ENCODE results near the gene GGNBP2. TPM values are rescaled to one million over a fixed set of nuclear protein-coding genes. Genes with fewer than 3 reads are reported as not detected.
"Not testable (repeated sequence)": the region's sequence is repeated elsewhere in the genome, so short reads cannot be mapped to it uniquely, and the experiment has no call there.

The GGNBP2 gene, protein sequence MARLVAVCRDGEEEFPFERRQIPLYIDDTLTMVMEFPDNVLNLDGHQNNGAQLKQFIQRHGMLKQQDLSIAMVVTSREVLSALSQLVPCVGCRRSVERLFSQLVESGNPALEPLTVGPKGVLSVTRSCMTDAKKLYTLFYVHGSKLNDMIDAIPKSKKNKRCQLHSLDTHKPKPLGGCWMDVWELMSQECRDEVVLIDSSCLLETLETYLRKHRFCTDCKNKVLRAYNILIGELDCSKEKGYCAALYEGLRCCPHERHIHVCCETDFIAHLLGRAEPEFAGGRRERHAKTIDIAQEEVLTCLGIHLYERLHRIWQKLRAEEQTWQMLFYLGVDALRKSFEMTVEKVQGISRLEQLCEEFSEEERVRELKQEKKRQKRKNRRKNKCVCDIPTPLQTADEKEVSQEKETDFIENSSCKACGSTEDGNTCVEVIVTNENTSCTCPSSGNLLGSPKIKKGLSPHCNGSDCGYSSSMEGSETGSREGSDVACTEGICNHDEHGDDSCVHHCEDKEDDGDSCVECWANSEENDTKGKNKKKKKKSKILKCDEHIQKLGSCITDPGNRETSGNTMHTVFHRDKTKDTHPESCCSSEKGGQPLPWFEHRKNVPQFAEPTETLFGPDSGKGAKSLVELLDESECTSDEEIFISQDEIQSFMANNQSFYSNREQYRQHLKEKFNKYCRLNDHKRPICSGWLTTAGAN
- total RNA-seq (2014; rRNA removed; shearing (Covaris generic)) = 42.8 and 46.9 TPM in 2 replicates
- 48.2 and 56.0 TPM in 2 replicates for polyA plus RNA-seq (2015; cell fraction: cytosol; rRNA removed)
- polyA plus RNA-seq (2015; cell fraction: nucleus; rRNA removed) = 118 and 139 TPM in 2 replicates

DNA sequence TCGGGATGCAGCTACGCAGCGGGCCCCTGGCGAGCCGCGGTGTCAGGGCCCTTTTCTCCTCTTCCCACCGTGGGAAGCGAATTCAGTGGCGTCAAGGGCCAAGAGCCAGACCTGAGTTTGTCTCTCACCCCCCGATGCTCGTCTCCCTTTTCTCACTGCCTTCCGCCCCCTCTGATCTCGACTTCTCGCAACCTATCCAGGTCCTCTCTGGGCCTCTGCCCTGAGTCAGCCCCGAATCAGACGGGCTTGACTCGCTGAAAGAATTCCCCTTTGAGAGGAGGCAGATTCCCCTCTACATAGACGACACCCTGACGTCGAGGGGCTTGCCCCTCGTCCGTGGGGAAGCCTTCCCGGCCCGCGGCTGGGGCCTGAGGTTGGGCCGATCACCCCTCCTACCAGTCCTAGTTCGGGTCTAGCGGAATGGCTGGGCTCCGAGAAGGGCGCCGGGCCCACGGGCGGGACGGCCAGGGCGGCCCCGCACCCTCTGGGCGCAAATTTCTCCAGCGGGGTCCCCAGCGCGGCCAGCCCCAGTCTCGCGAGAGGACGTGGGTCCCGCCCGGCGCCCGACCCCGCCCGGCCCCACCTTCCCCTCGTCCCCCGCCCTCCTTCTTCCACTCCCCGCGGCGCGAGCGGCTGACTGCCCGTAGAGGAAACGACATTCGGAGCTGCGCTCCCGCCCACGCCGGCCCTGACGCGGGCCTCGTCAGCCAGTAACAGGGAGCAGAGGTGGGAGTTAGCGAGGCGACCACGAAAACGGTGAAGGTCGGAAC, at the start of gene GGNBP2:
Gene GGNBP2, plus strand, starts transcription at position 613 of the 770 bp plus-strand sequence. CDS start 806 bp downstream, outside the sequence.
- DNase-seq (ENCODE audit: low read depth, low spot score) = peak; percentile 91
- in situ Hi-C loops (cut with HindIII; ENCODE audit: low pct_unique_long_range_greater_than_20kb, low sequenced_read_pairs) = no loop called here

DNA sequence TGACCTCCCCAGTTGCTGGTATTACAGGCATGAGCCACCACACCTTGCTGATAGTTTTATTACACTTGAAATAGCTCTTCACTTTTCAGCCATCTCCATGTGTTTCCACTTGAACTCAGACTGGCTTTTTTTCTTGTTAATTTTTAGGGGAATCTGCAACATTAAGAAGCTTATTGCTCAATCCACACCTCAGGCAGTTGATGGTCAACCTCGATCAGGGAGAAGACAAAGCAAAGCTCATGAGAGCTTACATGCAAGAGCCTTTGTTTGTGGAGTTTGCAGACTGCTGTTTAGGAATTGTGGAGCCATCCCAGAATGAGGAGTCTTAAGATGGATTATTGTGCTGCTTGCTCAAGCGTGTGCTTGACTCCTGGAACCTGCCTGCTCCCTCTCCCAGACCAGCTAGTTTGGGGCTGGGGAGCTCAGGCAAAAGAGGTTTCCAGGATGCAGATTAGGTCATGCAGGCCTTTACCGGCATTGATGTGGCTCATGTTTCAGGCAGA, 49.6 kb upstream of the GGNBP2 start:
- DNase-seq (ENCODE audit: low read depth, low spot score) = no peak
- in situ Hi-C loops (cut with HindIII; ENCODE audit: low pct_unique_long_range_greater_than_20kb, low sequenced_read_pairs) = no loop called here

DNA sequence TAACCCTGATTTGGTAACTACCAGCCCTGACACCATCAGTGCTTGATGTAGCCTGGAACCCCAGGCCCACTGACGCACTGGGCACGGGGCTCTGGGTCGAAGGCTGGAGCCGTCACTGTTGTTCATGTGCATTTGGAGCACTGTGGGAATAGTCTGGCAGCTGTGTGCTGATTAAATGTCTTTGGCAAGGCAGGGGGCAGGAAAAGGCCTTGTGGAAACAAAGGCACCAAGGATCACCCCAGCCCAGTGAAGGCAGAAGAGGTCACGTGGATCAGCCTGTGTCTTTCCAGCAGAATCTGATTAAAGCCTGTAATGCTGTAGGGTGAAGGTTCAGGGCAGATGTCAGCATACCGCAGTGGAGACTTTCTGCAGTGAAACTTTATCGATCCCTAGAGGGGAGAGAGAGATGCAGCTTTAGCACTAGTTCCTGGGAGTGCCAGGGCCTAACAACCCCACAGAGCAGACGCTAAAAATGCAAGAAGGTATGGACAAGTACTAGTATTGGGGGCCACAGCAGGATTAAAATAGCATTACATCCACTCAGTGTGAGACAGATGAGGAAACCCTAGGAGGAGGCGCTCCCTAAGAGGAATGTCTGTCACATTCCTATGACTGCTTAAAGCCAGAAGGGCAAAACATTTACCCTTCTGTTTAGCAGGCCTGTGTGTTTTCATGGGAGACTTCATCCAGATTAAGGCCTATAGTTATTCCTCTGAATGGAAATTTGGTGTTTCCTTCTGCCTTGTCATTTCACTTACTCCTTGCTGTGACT, 48.5 kb upstream of the GGNBP2 start:
- in situ Hi-C loops (cut with HindIII; ENCODE audit: low pct_unique_long_range_greater_than_20kb, low sequenced_read_pairs) = no loop called here
- no peak for DNase-seq (ENCODE audit: low read depth, low spot score)

DNA sequence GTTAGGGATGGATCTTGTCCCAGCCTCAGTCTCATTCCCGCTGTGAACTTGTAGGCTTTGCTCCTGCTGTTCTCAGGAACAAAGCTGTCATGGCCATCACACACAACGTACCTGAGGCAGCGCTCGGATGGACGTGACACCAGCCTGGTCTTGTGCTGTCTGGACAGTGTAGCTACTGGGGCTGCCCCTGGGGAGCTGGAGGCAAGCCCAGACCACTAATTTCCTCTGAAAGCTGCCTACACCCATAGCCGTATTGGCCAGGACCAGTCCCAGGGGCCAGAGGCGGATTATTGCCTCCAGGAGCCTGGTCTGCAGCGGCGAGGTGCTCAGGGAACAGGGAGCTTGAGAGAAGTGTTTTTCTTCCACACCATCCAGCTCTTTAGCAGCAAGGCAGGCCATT, 46.6 kb upstream of the GGNBP2 start:
- DNase-seq (ENCODE audit: low read depth, low spot score) = no peak
- in situ Hi-C loops (cut with HindIII; ENCODE audit: low pct_unique_long_range_greater_than_20kb, low sequenced_read_pairs) = no loop called here

DNA sequence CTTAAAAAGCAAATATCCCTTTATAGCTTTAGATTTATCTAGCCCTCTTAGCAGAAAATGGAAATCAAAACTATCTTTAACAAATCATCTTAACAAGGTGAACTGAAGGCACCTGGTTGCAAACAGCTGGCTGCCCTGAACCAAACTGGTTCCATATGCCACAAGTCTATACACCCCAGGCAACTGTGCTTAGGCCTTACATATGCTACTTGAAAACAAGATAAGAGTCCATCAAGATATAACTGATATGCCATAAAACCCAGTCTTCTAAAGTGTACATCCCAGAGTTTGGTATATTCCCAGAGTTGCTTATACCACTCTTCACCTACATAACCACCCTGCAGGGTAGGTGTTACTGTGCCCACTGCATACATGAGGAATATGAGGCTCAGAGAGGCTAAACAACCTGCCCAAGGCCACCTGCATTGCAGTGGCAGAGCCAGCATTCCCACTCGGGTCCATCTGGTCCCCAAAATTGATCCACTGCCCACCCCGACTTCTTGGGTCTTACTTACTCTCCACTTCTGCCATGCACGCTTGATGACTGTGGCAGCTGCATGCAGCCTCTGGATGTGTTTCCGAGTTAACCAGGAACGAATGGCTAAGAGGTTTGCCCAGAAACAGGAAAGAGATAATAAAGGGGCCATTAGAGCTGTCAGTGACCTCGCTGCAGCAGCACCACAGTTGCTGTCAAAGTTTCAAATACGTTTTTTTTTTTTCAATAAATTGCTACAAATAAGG, 46.0 kb upstream of the GGNBP2 start:
- in situ Hi-C loops (cut with HindIII; ENCODE audit: low pct_unique_long_range_greater_than_20kb, low sequenced_read_pairs) = no loop called here

DNA sequence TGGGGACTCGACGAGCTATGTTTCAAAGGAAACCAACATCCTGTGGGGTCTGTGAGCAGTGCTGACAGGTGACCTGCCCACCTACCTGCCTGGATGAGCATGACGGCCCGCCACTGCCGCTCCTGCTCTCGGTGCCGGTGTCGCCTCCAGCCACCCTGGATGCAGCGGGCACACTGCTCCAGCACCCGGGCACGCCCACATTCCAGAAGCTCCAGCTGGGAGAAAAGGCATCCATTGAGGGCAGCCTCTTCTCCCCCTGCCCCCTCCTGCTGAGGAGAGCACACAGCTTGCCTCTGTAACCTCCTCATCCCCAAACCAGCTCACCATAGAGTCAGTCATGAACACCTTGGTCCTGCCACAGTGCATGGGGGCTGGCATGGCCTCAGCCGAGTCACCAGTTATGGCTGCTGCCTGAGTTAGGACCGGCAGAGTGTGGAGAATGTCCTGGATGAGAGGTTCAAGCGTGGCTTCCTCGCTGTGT, 43.9 kb upstream of the GGNBP2 start:
- in situ Hi-C loops (cut with HindIII; ENCODE audit: low pct_unique_long_range_greater_than_20kb, low sequenced_read_pairs) = no loop called here
- no peak for DNase-seq (ENCODE audit: low read depth, low spot score)

More for the DNA sequence above, 46.0 kb upstream of the GGNBP2 start:
- no peak for DNase-seq (ENCODE audit: low read depth, low spot score)

DNA sequence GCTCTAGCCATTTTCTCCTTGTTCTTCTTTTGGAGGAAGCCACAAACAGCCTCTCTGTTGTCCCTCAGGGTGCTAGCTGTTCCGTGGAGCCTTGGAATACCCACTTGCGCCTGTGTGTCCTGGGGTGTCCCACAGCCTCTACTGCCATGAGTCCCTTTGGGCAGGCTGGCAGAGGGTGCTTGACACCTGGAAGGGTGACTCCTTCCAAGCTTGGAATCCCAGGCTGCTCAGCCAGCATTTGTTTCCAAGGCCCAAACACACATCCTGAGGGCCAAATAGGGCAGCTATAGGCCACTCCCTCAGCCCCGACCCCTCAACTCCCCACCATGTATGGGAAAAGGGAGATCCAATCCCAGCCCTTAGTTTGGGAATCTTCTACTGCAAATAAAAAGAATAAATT, 43.4 kb upstream of the GGNBP2 start:
- no peak for DNase-seq (ENCODE audit: low read depth, low spot score)
- in situ Hi-C loops (cut with HindIII; ENCODE audit: low pct_unique_long_range_greater_than_20kb, low sequenced_read_pairs) = no loop called here

DNA sequence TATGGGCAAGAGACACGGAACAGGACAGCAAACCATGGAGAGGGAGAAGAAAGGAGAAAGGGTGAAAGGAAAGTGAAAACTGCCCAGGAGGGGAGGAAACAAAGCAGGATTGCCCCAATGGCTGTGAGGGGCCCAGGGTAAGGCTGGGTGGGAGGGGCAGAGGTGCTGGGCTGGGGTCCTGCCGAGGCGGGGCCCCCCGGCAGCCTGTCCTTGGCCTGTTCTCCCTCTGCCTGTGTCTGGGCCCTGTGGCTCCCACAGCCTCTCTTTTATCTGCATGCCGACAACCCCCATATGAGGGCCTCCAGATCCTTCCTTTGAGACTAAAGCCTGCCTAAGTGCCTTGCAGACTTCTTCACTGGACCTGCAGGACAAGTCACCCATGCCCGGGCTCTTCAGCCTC, 42.8 kb upstream of the GGNBP2 start:
- no peak for DNase-seq (ENCODE audit: low read depth, low spot score)
- in situ Hi-C loops (cut with HindIII; ENCODE audit: low pct_unique_long_range_greater_than_20kb, low sequenced_read_pairs) = no loop called here

DNA sequence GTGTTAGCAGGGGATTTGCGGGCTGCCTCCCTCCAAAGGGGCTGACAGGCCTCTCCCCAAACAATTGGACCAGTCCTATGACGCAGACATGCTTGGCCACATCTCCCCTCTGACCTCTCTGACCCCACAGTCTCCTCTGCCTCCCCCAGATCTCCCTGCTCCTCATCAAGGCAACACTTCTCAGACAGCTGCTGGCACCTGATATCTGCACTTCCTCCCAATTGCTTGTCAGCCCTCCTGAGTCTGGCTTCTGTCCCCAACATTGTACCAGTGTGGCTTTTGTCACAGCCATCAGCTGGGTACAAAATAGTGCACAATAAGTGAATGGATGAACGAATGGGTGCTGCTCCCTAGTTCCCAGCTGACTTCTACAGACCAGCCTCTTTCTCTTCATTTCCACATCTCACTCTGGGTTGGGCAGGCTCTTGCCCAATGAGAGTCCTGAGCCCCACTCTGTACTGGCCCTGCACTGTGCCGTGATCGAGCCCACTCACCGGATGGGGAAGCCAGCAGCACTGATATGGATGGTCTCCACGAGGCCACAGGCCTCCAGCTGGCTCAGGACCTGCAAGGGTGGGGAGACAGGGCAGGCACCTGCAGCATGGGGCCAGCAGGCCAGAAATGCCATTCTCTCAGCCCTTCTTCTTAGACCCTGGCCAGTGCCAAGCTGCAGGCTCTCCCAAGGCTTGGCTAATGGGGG, 41.1 kb upstream of the GGNBP2 start:
- DNase-seq (ENCODE audit: low read depth, low spot score) = no peak
- in situ Hi-C loops (cut with HindIII; ENCODE audit: low pct_unique_long_range_greater_than_20kb, low sequenced_read_pairs) = no loop called here

DNA sequence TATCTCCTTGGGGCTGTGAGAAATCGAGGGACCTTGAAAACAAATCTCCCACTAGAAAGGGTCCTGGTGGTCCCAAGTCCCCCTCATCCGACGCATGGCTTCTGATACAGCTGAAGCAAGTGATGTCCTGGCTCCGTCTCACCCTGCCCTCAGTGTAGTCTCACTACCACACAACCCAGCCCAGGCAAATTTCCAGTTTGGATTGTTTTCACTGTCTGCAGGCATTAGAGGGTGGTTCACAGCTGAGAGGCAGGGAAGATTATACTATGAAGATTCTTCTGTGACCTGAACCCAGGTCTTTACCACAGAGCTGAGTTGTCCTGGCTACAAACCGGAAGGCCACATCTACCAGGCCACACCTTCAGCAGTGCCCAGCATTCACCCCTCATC, 40.6 kb upstream of the GGNBP2 start:
- DNase-seq (ENCODE audit: low read depth, low spot score) = no peak
- in situ Hi-C loops (cut with HindIII; ENCODE audit: low pct_unique_long_range_greater_than_20kb, low sequenced_read_pairs) = no loop called here

DNA sequence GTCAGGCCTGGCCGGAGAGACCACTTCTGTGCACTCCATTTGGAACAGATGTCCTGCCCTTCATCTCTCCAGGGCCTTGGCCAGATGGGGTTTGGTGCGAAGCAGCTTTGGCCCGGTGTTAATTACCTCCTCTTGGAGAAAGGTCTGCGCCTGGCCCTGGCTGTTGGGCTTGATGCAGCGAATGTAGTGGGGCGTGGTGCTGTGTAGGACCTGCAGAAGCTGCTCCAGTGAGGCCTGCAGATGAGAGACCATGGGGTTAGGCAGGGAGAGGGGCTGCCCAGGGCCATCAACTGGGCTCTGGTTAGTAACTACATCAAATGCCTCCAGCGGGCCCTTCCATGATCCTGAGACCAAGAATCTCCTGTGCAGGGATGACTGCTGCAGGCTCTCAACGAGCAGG, 39.5 kb upstream of the GGNBP2 start:
- in situ Hi-C loops (cut with HindIII; ENCODE audit: low pct_unique_long_range_greater_than_20kb, low sequenced_read_pairs) = no loop called here
- DNase-seq (ENCODE audit: low read depth, low spot score) = no peak

DNA sequence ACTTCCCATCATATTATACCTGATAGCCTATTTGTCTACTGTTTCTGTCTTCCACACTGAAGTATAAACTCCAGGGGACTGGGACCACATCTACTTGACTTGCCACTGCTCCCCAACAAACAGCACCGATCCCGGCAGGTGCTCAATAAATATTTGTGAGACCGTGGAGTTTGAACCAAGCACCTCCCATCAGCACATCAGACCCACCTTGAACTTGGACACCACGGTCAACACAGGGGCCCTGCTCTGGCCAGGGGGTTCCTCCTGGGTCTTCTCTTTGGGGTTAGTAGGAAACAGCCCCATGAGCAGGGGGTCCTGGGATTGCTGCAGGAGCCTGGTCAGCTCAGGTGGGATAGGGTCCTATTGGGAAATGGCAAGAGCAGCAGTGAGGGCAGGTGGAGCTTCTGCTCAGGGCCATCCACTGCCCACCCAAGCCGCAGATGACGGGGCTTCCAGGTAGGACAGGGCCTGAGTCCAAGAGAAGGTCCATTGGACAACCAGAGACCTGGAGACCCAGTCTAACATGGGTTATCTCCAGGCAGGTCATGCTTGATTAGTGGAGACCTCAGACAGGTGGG, 38.4 kb upstream of the GGNBP2 start:
- in situ Hi-C loops (cut with HindIII; ENCODE audit: low pct_unique_long_range_greater_than_20kb, low sequenced_read_pairs) = no loop called here
- DNase-seq (ENCODE audit: low read depth, low spot score) = no peak

DNA sequence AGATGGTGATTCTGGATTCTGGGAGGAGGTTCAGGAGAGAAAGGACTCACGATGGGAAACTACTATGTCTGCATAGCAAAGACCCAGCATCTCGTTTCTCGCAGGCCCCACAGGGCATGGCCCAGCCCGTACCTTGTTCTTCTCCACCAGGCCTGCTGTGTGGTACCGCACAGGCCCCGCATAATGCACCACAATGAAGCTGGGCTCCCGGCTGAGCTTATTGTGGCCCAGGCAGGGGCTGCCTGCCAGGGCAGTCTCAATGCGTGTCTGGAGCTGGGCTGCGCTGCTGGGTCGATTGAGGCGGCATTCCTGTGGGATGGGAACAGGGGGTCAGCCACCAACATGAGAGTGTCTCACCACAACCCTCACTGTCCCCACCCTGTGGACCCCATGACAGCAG, 37.9 kb upstream of the GGNBP2 start:
- DNase-seq (ENCODE audit: low read depth, low spot score) = no peak
- in situ Hi-C loops (cut with HindIII; ENCODE audit: low pct_unique_long_range_greater_than_20kb, low sequenced_read_pairs) = no loop called here

DNA sequence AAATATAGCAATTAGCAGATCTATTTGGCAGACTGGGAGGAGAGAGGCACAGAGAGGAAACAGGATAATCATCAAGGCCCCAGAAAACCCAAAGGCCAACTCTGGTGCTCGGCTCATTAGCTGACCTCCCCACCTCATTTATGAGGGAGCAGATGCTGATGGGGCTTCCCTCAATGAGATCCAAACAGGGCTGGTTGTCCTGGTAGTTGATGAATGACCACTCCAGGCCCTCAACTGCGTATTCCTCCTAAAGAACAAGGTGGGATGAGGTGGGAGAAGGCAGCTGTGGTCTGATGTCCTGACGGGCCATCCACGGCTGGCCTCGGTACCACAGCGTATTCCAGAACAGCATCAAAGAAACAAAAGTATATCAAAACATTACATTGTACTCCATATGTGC, 37.5 kb upstream of the GGNBP2 start:
- no peak for DNase-seq (ENCODE audit: low read depth, low spot score)
- in situ Hi-C loops (cut with HindIII; ENCODE audit: low pct_unique_long_range_greater_than_20kb, low sequenced_read_pairs) = no loop called here

DNA sequence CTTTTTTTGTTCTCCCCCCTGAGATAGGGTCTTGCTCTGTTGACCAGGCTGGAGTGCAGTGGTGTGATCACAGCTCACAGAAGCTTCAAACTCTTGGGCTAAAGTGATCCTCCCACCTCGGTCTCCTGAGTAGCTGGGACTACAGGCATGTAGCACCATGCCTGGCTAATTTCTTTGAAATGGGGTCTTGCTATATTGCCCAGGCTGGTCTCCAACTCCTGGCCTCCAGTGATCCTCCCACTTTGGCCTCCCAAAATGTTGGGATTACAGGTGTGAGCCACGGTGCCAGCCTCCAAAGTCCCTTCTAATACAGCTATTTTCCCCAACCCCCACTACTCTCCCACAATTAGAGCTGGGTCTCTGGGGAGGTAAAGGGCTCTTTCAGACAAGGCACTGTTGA, 36.3 kb upstream of the GGNBP2 start:
- DNase-seq (ENCODE audit: low read depth, low spot score); in situ Hi-C loops (cut with HindIII; ENCODE audit: low pct_unique_long_range_greater_than_20kb, low sequenced_read_pairs): not testable (repeated sequence)
